HAP-1 (cell line): Measurements from ENCODE around the gene CDC42EP2.

ENCODE experiments used
- DNase-seq, 2 experiments: peaks; one replicate each; pipeline ENCODE4 v3.0.0-alpha.2; 2016 to 2020; ENCODE audit warnings: low spot score in 2 of 2
- H3K27me3 ChIP-seq: fragments of 250-450 bp; sonication (Bioruptor Pico); 2 replicates; pipeline ENCODE4 v1.5.1; 2020; ENCODE audit warnings: low read depth, mild to moderate bottlenecking, moderate library complexity
- H3K36me3 ChIP-seq: fragments of 250-450 bp; sonication (Bioruptor Pico); replicated peaks from 2 replicates; pipeline ENCODE4 v1.5.1; 2020; ENCODE audit warnings: mild to moderate bottlenecking
- H3K4me1 ChIP-seq: fragments of 250-450 bp; sonication (Bioruptor Pico); 2 replicates; pipeline ENCODE4 v1.5.1; 2020; ENCODE audit warnings: mild to moderate bottlenecking
- H3K4me3 ChIP-seq: fragments of 250-450 bp; sonication (Bioruptor Pico); 2 replicates; pipeline ENCODE4 v1.5.1; 2020; ENCODE audit warnings: mild to moderate bottlenecking, moderate library complexity
- H3K9me3 ChIP-seq: fragments of 250-450 bp; sonication (Bioruptor Pico); 2 replicates; pipeline ENCODE4 v1.5.1; 2020; ENCODE audit warnings: mild to moderate bottlenecking, moderate library complexity
- in situ Hi-C: fragments of 300-500 bp; cut with MboI; formaldehyde crosslinking; loops from 3 replicates; pipeline ENCODE4 v1.14.3; 2020; ENCODE audit warnings: low sequenced_read_pairs, inconsistent platforms, mixed read lengths

CDC42EP2 gene, protein sequence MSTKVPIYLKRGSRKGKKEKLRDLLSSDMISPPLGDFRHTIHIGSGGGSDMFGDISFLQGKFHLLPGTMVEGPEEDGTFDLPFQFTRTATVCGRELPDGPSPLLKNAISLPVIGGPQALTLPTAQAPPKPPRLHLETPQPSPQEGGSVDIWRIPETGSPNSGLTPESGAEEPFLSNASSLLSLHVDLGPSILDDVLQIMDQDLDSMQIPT

GRCh38 chr11:65314501-65315203 is at the start of gene CDC42EP2:
Gene CDC42EP2, plus strand, starts transcription at chr11:65314866. Its CDS starts 6,033 bp downstream, at chr11:65320899.
- no peaks in the 10 kb centered on the region for H3K9me3 ChIP-seq
- H3K4me1 ChIP-seq = peaks cover 16% of the 10 kb centered on the region
- DNase-seq = peak; percentile 75 to 91
- H3K27me3 ChIP-seq = no peaks in the 10 kb centered on the region
- peak within 1 kb of the TSS; percentile 92 for H3K4me3 ChIP-seq
- H3K36me3 ChIP-seq = no peaks in the 10 kb centered on the region
- in situ Hi-C loops = no loop called here

DNA sequence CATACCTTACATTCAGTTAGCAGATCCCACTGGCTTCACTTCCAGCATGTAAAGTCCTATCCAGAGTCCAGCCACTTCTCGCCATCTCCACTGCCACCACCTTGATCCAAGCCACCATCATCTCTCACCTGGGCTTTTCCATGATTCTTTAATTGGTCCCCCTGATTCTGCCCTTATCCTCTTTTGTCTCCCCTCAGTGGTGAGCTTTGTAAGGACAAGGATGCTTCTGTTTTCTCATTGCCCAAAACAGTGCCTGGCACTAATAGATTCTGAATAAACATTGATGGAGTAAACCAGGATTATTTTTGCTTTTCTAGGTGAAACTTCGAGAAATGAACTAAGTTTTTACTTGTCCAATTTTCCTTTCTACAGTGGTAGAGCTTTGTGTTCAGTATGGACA is 48.5 kb upstream of the CDC42EP2 start:
- in situ Hi-C loops = no loop called here
- DNase-seq = no peak
- Histone ChIP-seq H3K9me3 (no peaks in the 10 kb centered on the region; the same call in 1 of the 2 replicates), H3K36me3 (peaks cover 49% of the 10 kb centered on the region), H3K4me1 (peaks cover 5% of the 10 kb centered on the region), H3K27me3 (no peaks in the 10 kb centered on the region), H3K4me3 (no peak overlapping the region)

DNA sequence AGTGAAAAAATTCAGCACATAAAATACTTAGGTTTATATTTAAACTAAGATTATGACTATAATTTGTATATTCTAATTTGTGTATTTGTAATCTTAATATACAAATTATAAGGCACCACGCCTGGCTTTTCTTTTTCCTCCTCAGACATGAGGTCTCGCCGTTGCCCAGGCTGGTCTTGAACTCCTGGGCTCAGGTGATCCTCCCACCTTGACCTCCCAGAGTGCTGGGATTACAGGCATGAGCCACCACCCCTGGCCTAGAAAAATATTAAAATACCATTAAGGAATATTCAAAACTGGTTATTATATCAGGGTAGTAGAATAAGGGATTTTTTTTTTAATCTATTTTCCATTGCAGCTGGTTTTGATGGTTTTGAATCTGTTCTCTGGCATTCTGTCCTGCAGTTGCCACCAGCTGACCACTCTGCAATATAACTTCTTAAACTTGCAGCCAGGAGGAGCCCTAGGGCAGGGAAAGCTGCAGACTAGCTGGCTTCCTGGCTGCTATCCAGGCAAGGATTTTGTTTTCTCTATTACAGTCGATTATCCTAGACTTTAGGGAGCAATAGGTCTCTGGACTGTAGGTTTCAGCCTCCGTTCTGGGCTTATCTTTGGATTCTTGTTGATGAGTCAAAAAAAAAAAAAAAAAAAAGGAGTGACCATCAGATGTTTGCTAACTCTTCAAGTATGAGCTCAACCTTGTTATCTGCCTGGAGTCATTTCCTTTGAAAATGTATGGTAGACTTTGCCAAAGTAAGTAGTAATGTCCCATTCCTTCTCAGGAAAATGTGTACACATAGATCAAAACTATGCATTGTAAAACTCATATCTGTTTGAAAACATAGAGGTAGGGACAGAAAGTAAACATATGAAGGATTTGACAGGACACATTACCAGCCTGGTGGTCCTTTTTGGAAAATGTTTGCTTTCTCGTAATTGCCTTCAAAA is 39.7 kb upstream of the CDC42EP2 start:
- no peaks in the 10 kb centered on the region for H3K27me3 ChIP-seq
- no peaks in the 10 kb centered on the region for H3K9me3 ChIP-seq
- DNase-seq = peak; percentile 54 to 79
- H3K4me1 ChIP-seq = no peaks in the 10 kb centered on the region
- H3K36me3 ChIP-seq = peaks cover 63% of the 10 kb centered on the region
- H3K4me3 ChIP-seq = no peak overlapping the region
- in situ Hi-C loops = no loop called here

- H3K36me3 ChIP-seq = peaks cover 63% of the 10 kb centered on the region
- H3K4me3 ChIP-seq = no peak overlapping the region
- in situ Hi-C loops = no loop called here
- H3K27me3 ChIP-seq = no peaks in the 10 kb centered on the region
- no peak for DNase-seq
- H3K9me3 ChIP-seq = no peaks in the 10 kb centered on the region
- no peaks in the 10 kb centered on the region for H3K4me1 ChIP-seq
These were observed 38.8 kb upstream of the CDC42EP2 start for GRCh38 chr11:65275906-65276305.

DNA sequence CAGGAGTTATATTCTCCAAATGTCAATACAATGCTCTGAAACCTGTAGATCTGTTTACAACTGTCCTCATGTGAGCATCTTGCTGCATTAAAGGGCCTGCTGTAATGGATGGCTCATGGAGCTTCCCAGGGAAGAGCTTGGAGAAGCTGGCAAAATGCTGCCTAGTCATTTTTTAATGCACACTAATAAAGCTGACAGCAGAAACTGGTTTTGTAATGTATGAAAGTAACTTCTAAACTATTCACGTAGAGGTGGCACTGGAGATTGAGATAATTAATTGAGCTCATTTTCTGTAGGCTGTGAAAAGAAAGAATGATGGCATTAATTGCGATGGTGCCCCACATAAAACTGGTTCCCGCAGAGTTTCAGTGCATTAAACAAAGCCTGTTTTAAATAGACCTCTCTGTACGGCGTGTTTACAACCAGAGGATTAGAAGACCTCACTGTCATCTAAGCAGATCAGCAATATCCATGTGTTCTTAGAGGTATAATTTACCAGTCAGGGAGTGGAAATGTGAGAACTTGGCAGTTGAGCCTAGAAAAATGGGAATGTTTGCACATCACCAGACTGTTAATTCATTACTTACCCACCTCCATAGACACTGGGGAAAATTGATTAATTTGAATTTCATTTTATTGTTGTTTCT is 36.9 kb upstream of the CDC42EP2 start:
- Histone ChIP-seq H3K9me3 (no peaks in the 10 kb centered on the region), H3K4me1 (no peaks in the 10 kb centered on the region), H3K27me3 (no peaks in the 10 kb centered on the region), H3K4me3 (no peak overlapping the region), H3K36me3 (peaks cover 74% of the 10 kb centered on the region)
- no peak for DNase-seq
- in situ Hi-C loops = no loop called here

- H3K4me1 ChIP-seq = no peaks in the 10 kb centered on the region
- in situ Hi-C loops = no loop called here
- no peaks in the 10 kb centered on the region for H3K9me3 ChIP-seq
- no peak for DNase-seq
- no peaks in the 10 kb centered on the region for H3K27me3 ChIP-seq
- peaks cover 80% of the 10 kb centered on the region for H3K36me3 ChIP-seq
- no peak overlapping the region for H3K4me3 ChIP-seq
These were observed 36.3 kb upstream of the CDC42EP2 start for GRCh38 chr11:65278356-65278755.

GRCh38 chr11:65279279-65279678 is 35.4 kb upstream of the CDC42EP2 start:
- in situ Hi-C loops = no loop called here

DNA sequence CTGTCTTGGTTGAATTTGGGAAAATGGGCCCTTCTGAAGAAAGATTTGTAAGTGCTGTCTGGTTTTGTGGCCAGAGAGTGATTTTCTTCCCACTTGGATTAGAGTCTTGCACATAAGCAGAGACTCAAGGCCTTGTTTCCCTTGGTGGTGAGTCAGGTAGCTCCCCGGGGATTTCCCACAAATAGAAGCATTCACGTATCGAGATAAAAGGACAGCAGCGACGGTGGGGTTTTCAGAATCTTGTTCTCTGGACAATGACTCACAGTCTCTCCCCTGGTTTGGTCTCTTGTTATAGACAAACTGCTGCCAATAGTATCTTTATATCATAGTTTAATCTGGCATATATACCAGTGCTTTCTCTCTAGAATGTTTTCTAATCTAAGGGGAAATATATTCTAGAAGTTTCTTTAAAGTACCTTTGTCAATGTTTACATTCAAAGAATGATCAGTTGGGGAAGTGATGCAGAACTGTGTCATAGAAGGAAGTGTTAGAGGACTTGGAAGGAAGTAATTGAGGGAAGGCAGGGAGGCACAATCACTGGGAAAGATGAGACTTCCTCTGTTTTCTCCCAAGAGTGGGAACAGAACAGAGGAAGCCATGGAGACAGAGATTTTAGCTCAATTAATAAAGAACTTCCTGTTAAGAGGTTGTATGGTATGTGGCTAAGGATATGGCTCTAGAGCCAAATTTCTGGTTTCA is 34.8 kb upstream of the CDC42EP2 start:
- in situ Hi-C loops = no loop called here
- Histone ChIP-seq H3K4me1 (no peaks in the 10 kb centered on the region), H3K4me3 (no peak overlapping the region), H3K9me3 (no peaks in the 10 kb centered on the region), H3K36me3 (peaks cover 93% of the 10 kb centered on the region), H3K27me3 (no peaks in the 10 kb centered on the region)
- no peak for DNase-seq

More at GRCh38 chr11:65279279-65279678, 35.4 kb upstream of the CDC42EP2 start:
- Histone ChIP-seq H3K4me1 (no peaks in the 10 kb centered on the region), H3K4me3 (no peak overlapping the region), H3K27me3 (no peaks in the 10 kb centered on the region), H3K9me3 (no peaks in the 10 kb centered on the region), H3K36me3 (peaks cover 89% of the 10 kb centered on the region)
- DNase-seq = no peak

DNA sequence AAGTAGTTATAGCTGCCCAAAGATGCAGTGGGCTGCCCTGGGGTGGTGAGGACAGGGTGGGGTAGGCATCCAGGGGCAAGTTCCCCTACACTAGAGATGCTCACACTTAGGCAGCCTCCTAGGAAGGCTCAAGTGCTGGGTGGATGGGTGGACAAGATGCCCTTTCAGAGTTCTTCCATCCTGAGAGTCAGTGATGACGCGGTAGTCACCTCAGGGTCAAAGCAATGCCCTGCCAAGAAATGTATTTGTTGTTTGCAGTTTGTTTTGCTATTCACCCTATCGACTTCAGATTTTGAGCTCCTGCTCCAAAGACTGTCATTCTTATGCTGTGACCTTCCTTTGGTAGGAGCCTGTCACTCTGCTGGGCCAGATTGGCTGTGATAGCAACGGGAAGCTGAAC is 34.0 kb upstream of the CDC42EP2 start:
- DNase-seq = no peak
- H3K9me3 ChIP-seq = no peaks in the 10 kb centered on the region
- no peaks in the 10 kb centered on the region for H3K4me1 ChIP-seq
- in situ Hi-C loops = no loop called here
- H3K27me3 ChIP-seq = no peaks in the 10 kb centered on the region
- peaks cover 95% of the 10 kb centered on the region for H3K36me3 ChIP-seq
- H3K4me3 ChIP-seq = no peak overlapping the region

GRCh38 chr11:65286686-65287085 is 28.0 kb upstream of the CDC42EP2 start:
- Histone ChIP-seq H3K9me3 (no peaks in the 10 kb centered on the region), H3K4me1 (no peaks in the 10 kb centered on the region), H3K36me3 (peaks cover 92% of the 10 kb centered on the region), H3K27me3 (no peaks in the 10 kb centered on the region), H3K4me3 (no peak overlapping the region)
- in situ Hi-C loops = no loop called here
- no peak for DNase-seq

DNA sequence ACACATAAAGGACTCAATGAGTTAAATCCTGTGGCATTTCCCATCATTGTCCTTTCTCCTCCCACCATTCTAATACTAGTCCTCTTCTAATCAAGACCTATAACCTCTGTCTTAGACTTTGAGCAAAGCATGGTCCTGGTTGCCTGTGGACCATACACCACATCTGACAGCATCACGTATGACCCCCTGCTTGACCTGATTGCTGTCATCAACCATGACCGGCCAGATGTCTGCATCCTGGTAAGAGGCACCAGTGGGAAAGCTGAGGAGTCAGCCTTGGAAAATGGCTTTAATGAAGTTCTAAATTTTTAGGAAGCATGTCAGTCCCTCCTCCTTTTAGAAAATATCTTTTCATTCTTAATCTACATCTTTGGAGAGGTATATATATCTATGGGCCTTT is 27.1 kb upstream of the CDC42EP2 start:
- no peak for DNase-seq
- H3K36me3 ChIP-seq = peaks cover 92% of the 10 kb centered on the region
- in situ Hi-C loops = no loop called here
- no peaks in the 10 kb centered on the region for H3K27me3 ChIP-seq
- H3K9me3 ChIP-seq = no peaks in the 10 kb centered on the region
- no peaks in the 10 kb centered on the region for H3K4me1 ChIP-seq
- H3K4me3 ChIP-seq = no peak overlapping the region

DNA sequence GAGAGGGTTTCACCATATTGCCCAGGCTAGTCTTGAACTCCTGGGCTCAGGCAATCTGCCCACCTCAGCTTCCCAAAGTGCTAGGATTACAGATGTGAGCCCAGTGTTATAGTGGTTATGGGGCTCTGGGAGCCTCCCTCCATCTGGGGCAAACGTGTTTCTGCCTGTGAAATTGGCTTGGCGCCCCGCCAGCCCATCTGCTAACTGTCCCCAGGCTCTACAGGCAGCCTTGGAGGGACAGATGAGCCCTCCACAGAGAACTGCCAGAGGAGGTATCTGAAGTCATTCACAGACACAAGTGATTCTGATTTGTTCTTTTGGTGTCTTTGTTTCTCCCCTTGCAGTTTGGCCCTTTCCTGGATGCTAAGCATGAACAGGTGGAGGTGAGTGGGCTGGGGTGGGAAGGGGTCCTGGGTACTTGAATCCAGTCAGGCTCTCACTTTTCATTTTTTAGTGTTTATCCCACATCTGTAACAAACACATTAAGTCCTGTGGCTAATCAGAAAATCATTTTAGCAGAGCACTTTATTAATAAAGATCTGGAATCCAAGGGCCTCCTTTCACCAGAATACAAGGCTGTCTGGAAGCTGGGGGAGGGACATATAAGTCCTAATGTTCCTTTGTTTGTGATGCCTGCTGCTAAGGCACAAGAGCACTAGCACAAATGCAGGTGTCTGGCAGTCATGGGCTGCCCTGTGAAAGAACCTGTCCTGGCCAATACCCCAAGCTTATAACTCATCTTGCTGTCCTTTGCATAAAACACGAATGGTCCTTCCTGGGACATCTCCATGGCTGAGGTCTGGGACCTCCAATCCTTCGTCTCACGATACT is 25.7 kb upstream of the CDC42EP2 start:
- H3K27me3 ChIP-seq = no peaks in the 10 kb centered on the region
- peaks cover 92% of the 10 kb centered on the region for H3K36me3 ChIP-seq
- in situ Hi-C loops = no loop called here

More for the DNA sequence above, 25.7 kb upstream of the CDC42EP2 start:
- H3K4me1 ChIP-seq = no peaks in the 10 kb centered on the region
- H3K9me3 ChIP-seq = no peaks in the 10 kb centered on the region
- no peak for DNase-seq
- no peak overlapping the region for H3K4me3 ChIP-seq
